WTC11 (cell line): Measurements from ENCODE around the gene PITPNM3. TPM values are rescaled to one million over a fixed set of nuclear protein-coding genes. Genes with fewer than 3 reads are reported as not detected.

ENCODE experiments used
- ATAC-seq: fragments of 200-7000 bp; cut with Tn5 transposase; 2 replicates; pipeline ENCODE4 v1.10.0; 2021; ENCODE audit warnings: mild to moderate bottlenecking, moderate library complexity
- CTCF ChIA-PET: fragments of 300-600 bp; sonication (Branson Sonifier 250); formaldehyde crosslinking; loops from one replicate; lab custom pipeline; 2021; ENCODE audit warnings: antibody characterized with exemption; lab: Charles Lee
- POLR2A ChIA-PET: fragments of 350-600 bp; sonication (Branson Sonifier 250); formaldehyde crosslinking; loops from one replicate; lab custom pipeline; 2021; ENCODE audit warnings: antibody characterized with exemption; lab: Charles Lee
- DNase-seq: peaks from one replicate; pipeline ENCODE4 v3.0.0; 2021; ENCODE audit warnings: low spot score
- H3K27ac Mint-ChIP-seq: 2 replicates; pipeline ENCODE4 v1.8.0; 2021; ENCODE audit warnings: mixed read lengths
- H3K27me3 Mint-ChIP-seq: 2 replicates; pipeline ENCODE4 v1.8.0; 2021; ENCODE audit warnings: low read depth, mild to moderate bottlenecking, moderate library complexity, mixed read lengths
- H3K36me3 Mint-ChIP-seq: 2 replicates; pipeline ENCODE4 v1.8.0; 2021; ENCODE audit warnings: mixed read lengths
- H3K4me1 Mint-ChIP-seq: 2 replicates; pipeline ENCODE4 v1.8.0; 2022; ENCODE audit warnings: mixed read lengths
- H3K4me3 Mint-ChIP-seq: 2 replicates; pipeline ENCODE4 v1.8.0; 2021; ENCODE audit warnings: mild to moderate bottlenecking, moderate library complexity, mixed read lengths
- H3K9me3 Mint-ChIP-seq: 2 replicates; pipeline ENCODE4 v1.8.0; 2021; ENCODE audit warnings: mixed read lengths
- ATF6 ChIP-seq: sonication (generic); formaldehyde crosslinking; IDR thresholded peaks from 2 replicates; pipeline ENCODE4 v1.8.1; 2023; ENCODE audit warnings: mild to moderate bottlenecking, missing genetic modification reagents
- CREM ChIP-seq: sonication (generic); formaldehyde crosslinking; IDR thresholded peaks from 2 replicates; pipeline ENCODE4 v1.8.1; 2022; ENCODE audit warnings: mild to moderate bottlenecking, missing genetic modification reagents, moderate library complexity
- E2F5 ChIP-seq: sonication (generic); formaldehyde crosslinking; IDR thresholded peaks from 2 replicates; pipeline ENCODE4 v1.8.1; 2022; ENCODE audit warnings: mild to moderate bottlenecking, moderate library complexity, missing genetic modification reagents
- MYBL2 ChIP-seq: sonication (generic); formaldehyde crosslinking; IDR thresholded peaks from 2 replicates; pipeline ENCODE4 v1.8.1; 2023; ENCODE audit warnings: mild to moderate bottlenecking, moderate library complexity, missing genetic modification reagents
- NFE2L1 ChIP-seq: sonication (generic); formaldehyde crosslinking; IDR thresholded peaks from 2 replicates; pipeline ENCODE4 v1.8.1; 2023; ENCODE audit warnings: missing genetic modification reagents
- SMAD4 ChIP-seq: sonication (generic); formaldehyde crosslinking; IDR thresholded peaks from 2 replicates; pipeline ENCODE4 v1.8.0; 2022; ENCODE audit warnings: mild to moderate bottlenecking, missing genetic modification reagents
- ZNF263 ChIP-seq: sonication (generic); formaldehyde crosslinking; IDR thresholded peaks from 2 replicates; pipeline ENCODE4 v1.8.1; 2022; ENCODE audit warnings: low read depth, mild to moderate bottlenecking, moderate library complexity, missing genetic modification reagents
- ZNF425 ChIP-seq: fragments of 250-450 bp; sonication (Bioruptor Pico); conservative IDR thresholded peaks from 2 replicates; pipeline ENCODE4 v1.9.0; 2021; ENCODE audit warnings: mild to moderate bottlenecking
- total RNA-seq: library from RNA; stranded (reverse); gene quantifications from 3 replicates; pipeline ENCODE4 v1.2.3, GENCODE V29; 2021
- TF ChIP-seq, protein P1 (sequence below): sonication (generic); formaldehyde crosslinking; conservative IDR thresholded peaks from 2 replicates; pipeline ENCODE4 v1.8.1; 2022; ENCODE audit warnings: mild to moderate bottlenecking, missing genetic modification reagents
- TF ChIP-seq, protein P2 (sequence below): sonication (generic); formaldehyde crosslinking; IDR thresholded peaks from 2 replicates; pipeline ENCODE4 v1.8.0; 2022; ENCODE audit warnings: mild to moderate bottlenecking, missing genetic modification reagents
- TF ChIP-seq, protein P3 (sequence below): fragments of 250-450 bp; sonication (Bioruptor Pico); IDR thresholded peaks from 2 replicates; pipeline ENCODE4 v1.9.0; 2021; ENCODE audit warnings: mild to moderate bottlenecking
- TF ChIP-seq, protein P4 (sequence below): sonication (generic); formaldehyde crosslinking; conservative IDR thresholded peaks from 2 replicates; pipeline ENCODE4 v1.8.1; 2023; ENCODE audit warnings: mild to moderate bottlenecking, low read depth, missing genetic modification reagents, moderate library complexity
- TF ChIP-seq, protein P5 (sequence below): sonication (generic); formaldehyde crosslinking; IDR thresholded peaks from 2 replicates; pipeline ENCODE4 v1.8.0; 2022; ENCODE audit warnings: mild to moderate bottlenecking, missing genetic modification reagents
- TF ChIP-seq, protein P6 (sequence below): sonication (generic); formaldehyde crosslinking; IDR thresholded peaks from 2 replicates; pipeline ENCODE4 v1.8.1; 2023; ENCODE audit warnings: mild to moderate bottlenecking, moderate library complexity, missing genetic modification reagents

The PITPNM3 gene
- total RNA-seq, 1 experiment from 2014 or later = 2.8 TPM

GRCh38 chr17:6496116-6496481 lies 60.3 kb downstream of the PITPNM3 start (continued):
- TF ChIP-seq ZNF263 (CRISPR knock-in tag) = no peak
- no peak for TF ChIP-seq NFE2L1 (CRISPR knock-in tag)
- no peak for TF ChIP-seq MYBL2
- TF ChIP-seq CREM (CRISPR knock-in tag) = no peak

- ATAC-seq = peak; percentile 79
- peak overlapping the region; percentile 74 for H3K27ac Mint-ChIP-seq
- H3K4me1 Mint-ChIP-seq = peaks cover 49% of the 10 kb centered on the region
- H3K4me3 Mint-ChIP-seq = peak overlapping the region; percentile 62
- H3K27me3 Mint-ChIP-seq = peaks cover 6% of the 10 kb centered on the region
- H3K9me3 Mint-ChIP-seq = peaks cover 3% of the 10 kb centered on the region
- no peak for DNase-seq
- CTCF ChIA-PET = interaction anchor here (0.6 to 3.6 kb wide), 24 partner anchors 9 to 159 kb away, joined by 3 to 30 read pairs (median 4); partner anchors contain the start of genes AIPL1 and PIMREG
- TF ChIP-seq, protein P1, sequence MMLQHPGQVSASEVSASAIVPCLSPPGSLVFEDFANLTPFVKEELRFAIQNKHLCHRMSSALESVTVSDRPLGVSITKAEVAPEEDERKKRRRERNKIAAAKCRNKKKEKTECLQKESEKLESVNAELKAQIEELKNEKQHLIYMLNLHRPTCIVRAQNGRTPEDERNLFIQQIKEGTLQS (CRISPR knock-in tag) = no peak
- TF ChIP-seq, protein P2, sequence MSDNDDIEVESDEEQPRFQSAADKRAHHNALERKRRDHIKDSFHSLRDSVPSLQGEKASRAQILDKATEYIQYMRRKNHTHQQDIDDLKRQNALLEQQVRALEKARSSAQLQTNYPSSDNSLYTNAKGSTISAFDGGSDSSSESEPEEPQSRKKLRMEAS = 0 out of 2 replicates have a peak, but pooled peaks have one; percentile 14
- H3K36me3 Mint-ChIP-seq = no peaks in the 10 kb centered on the region
- POLR2A ChIA-PET = interaction anchor here (1.0 kb wide), 1 partner anchor 33 kb away, joined by 3 read pairs; no protein-coding TSS in a partner anchor
These were observed 60.8 kb downstream of the PITPNM3 start for GRCh38 chr17:6495450-6496115.

DNA sequence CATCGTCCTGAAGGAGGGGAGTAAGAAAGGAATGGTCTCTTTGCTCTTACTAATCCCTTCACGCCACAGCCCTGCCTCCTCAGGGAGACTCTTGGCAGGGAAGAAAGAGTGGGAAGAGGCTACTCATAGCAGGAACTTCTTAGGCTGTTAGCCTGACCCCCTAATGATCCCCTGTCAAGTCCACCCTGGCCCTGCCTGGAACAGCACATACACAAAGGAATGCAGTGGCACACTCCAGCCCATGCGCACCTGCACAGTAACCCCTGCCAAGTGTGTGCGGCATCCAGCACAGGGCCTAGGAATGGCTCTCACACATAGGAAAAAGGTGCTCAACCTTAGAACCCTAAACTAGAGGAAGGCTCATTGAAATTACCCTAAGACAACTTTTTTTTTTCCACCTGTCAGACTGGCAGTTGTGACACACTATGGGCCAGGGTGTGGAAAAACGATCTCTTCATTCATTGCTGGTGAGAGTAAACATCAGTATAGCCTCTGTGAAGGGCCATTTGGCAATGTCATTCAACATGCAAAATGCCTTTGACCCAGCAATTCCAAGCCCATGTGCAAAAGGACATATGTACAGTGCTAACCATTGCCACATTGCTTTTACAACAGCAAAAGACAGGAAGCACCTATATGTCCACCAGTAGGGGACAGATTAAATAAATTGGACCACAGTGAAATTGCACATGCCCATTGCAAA lies 62.0 kb downstream of the PITPNM3 start:
- H3K4me1 Mint-ChIP-seq = peaks cover 56% of the 10 kb centered on the region
- peaks cover 3% of the 10 kb centered on the region for H3K9me3 Mint-ChIP-seq
- ATAC-seq (no peak), DNase-seq (no peak)
- H3K36me3 Mint-ChIP-seq = no peaks in the 10 kb centered on the region
- POLR2A ChIA-PET = no interaction called here
- no peak overlapping the region for H3K4me3 Mint-ChIP-seq
- no peak overlapping the region for H3K27ac Mint-ChIP-seq
- H3K27me3 Mint-ChIP-seq = peaks cover 6% of the 10 kb centered on the region
- CTCF ChIA-PET = interaction anchor here (1.1 to 3.6 kb wide), 12 partner anchors 8 to 59 kb away, joined by 3 to 30 read pairs (median 7); partner anchors contain the start of gene AIPL1
- TF ChIP-seq, protein P3, sequence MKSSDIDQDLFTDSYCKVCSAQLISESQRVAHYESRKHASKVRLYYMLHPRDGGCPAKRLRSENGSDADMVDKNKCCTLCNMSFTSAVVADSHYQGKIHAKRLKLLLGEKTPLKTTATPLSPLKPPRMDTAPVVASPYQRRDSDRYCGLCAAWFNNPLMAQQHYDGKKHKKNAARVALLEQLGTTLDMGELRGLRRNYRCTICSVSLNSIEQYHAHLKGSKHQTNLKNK (CRISPR knock-in tag) = no peak
- TF ChIP-seq, protein P4, sequence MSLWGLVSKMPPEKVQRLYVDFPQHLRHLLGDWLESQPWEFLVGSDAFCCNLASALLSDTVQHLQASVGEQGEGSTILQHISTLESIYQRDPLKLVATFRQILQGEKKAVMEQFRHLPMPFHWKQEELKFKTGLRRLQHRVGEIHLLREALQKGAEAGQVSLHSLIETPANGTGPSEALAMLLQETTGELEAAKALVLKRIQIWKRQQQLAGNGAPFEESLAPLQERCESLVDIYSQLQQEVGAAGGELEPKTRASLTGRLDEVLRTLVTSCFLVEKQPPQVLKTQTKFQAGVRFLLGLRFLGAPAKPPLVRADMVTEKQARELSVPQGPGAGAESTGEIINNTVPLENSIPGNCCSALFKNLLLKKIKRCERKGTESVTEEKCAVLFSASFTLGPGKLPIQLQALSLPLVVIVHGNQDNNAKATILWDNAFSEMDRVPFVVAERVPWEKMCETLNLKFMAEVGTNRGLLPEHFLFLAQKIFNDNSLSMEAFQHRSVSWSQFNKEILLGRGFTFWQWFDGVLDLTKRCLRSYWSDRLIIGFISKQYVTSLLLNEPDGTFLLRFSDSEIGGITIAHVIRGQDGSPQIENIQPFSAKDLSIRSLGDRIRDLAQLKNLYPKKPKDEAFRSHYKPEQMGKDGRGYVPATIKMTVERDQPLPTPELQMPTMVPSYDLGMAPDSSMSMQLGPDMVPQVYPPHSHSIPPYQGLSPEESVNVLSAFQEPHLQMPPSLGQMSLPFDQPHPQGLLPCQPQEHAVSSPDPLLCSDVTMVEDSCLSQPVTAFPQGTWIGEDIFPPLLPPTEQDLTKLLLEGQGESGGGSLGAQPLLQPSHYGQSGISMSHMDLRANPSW = no peak
- TF ChIP-seq SMAD4 (CRISPR knock-in tag) = no peak
- no peak for TF ChIP-seq ZNF425 (CRISPR knock-in tag)
- TF ChIP-seq, protein P5, sequence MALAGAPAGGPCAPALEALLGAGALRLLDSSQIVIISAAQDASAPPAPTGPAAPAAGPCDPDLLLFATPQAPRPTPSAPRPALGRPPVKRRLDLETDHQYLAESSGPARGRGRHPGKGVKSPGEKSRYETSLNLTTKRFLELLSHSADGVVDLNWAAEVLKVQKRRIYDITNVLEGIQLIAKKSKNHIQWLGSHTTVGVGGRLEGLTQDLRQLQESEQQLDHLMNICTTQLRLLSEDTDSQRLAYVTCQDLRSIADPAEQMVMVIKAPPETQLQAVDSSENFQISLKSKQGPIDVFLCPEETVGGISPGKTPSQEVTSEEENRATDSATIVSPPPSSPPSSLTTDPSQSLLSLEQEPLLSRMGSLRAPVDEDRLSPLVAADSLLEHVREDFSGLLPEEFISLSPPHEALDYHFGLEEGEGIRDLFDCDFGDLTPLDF = no peak
- no peak for TF ChIP-seq E2F5 (CRISPR knock-in tag)
- TF ChIP-seq, protein P6, sequence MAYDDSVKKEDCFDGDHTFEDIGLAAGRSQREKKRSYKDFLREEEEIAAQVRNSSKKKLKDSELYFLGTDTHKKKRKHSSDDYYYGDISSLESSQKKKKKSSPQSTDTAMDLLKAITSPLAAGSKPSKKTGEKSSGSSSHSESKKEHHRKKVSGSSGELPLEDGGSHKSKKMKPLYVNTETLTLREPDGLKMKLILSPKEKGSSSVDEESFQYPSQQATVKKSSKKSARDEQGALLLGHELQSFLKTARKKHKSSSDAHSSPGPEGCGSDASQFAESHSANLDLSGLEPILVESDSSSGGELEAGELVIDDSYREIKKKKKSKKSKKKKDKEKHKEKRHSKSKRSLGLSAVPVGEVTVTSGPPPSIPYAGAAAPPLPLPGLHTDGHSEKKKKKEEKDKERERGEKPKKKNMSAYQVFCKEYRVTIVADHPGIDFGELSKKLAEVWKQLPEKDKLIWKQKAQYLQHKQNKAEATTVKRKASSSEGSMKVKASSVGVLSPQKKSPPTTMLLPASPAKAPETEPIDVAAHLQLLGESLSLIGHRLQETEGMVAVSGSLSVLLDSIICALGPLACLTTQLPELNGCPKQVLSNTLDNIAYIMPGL (CRISPR knock-in tag) = no peak
- no peak for TF ChIP-seq ATF6
